ENCODE results near the gene OTOS.

OTOS gene

GRCh38 chr2:240140511-240140910 lies at the start of gene OTOS:
Gene OTOS (minus strand): TSS chr2:240140658. CDS start chr2:240140326, 332 bp downstream.
- DNase-seq = no peak

GRCh38 chr2:240189686-240190085 lies 49.2 kb upstream of the OTOS start:
- DNase-seq = no peak

- no peak for DNase-seq
Measured at GRCh38 chr2:240187989-240188590, 47.6 kb upstream of the OTOS start.

GRCh38 chr2:240186191-240186725 lies 45.8 kb upstream of the OTOS start:
- DNase-seq = no peak

DNA sequence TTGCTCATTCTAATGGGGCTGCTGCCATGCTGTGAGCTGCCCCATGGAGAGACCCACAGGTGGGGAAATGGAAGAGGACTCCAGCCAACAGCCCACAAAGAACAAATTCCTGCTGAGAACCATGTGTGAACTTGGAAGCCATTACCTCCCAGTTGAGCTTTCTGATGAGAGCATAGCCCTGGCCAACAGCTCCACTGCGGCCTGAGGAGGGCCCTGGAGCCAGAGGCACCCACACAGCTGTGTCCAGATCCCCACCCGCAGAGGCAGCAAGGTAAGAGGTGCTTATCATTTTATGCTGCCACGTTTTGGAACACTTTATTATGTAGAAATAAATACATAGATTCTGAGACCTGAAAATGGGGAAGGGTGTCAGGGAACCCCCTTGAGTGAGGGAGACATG lies 44.2 kb upstream of the OTOS start:
- no peak for DNase-seq

DNA sequence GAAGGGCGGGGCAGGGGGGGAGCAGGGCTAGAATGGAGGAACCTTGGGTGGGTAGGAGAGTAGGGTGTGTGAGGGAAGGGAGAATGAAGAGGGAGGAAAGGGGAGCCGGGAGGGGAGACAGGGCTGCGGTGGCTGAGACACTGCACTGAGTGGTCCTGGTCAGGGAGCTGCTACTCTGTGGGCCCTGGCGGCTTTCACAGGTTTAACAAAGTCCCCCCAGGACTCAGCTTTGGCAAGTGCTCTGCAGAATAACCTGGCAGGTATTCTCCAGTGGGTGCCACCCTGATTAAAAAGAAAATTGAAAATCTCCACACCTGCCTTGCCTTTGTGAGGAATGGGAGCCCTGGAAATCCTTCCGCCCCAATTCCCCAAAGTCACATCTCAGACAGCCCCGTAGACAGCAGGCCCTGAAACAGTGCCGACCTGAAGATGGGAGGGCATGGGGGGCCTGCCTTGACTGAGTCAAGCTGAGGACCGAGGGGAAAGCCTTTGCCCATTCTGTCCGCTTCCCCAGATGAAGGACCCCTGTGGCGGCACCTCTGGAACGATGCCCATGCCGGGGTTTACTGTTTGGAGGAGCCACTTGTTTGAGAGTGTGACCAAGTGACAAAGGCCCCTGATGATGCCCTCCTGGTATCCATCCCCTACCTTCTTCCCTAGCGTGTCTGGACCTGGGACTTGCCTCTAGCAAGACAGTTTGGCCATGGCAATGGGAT lies 43.6 kb upstream of the OTOS start:
- no peak for DNase-seq

- no peak for DNase-seq
Measured at GRCh38 chr2:240183006-240183874, 42.8 kb upstream of the OTOS start.

DNA sequence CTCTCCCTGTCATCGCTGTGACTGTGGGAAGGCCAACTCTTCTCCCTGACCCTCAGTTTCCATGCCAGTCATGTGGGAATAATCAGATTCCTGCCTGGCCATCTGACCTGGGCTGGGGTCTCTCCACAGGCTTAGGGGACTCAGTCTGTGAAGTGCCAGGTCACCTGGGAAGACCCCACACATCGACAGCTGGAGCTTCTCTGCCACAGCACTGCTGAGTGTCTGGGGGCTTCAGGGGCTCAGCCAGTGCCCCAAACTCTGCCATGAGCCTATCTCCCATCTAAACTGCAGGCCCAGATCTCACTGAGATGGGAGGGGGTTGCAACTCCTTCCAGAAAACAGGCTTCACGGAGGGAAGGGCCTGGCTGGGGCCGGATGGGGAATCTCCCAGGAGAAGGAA lies 42.0 kb upstream of the OTOS start:
- no peak for DNase-seq

GRCh38 chr2:240182001-240182400 lies 41.5 kb upstream of the OTOS start:
- DNase-seq = no peak

- no peak for DNase-seq
Measured at GRCh38 chr2:240179941-240180666, 39.6 kb upstream of the OTOS start.

DNA sequence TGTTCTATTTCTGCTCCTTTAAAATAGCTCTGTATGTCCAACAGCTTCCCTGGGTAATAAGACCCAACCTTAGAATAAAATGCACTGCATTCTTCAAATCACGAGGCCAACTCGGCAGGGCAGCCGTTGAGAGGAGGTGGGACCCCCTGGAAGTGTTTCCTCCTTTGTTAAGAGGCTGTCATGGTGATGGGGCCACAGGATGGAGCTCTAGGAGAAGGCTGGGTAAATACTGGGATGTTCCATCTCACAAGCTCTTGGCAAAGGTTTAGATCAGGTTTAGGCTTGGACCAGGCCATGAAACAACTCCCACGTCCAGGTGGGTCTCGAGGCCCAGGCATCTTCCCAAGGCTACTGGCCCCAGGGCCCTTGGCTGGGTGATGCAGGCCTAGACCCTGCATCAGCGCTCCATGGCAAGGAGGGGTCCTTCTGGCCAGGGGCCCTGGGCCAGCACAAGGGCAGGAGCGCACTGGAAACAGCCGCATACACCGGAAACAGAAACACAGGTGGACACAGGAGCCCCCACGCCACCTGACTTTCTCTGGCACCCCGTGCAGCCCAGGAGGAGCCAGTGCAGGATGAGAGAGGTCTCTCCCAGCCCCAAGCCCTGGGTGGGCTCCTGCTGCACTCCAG lies 38.8 kb upstream of the OTOS start:
- DNase-seq = no peak

GRCh38 chr2:240178564-240178963 lies 38.1 kb upstream of the OTOS start:
- DNase-seq = no peak

DNA sequence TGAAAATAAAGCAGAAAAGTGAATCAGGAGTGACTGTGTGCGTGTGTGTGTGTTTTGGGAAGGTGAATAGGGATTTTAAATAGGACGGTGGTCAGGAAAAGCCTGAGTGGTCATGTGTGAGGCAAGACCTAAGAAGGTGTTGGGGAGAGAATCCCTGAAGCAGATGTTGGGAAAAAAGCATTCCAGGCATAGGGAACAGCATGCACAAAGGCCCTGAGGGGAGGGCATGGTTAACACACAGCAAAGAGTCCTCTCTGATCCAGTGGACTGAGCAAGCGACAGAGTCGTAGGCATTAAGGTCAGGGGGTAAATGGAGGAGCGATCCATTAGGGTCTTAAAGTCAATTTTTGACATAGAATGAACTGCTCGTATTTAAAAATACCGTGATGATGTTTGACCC lies 34.0 kb upstream of the OTOS start:
- no peak for DNase-seq

DNA sequence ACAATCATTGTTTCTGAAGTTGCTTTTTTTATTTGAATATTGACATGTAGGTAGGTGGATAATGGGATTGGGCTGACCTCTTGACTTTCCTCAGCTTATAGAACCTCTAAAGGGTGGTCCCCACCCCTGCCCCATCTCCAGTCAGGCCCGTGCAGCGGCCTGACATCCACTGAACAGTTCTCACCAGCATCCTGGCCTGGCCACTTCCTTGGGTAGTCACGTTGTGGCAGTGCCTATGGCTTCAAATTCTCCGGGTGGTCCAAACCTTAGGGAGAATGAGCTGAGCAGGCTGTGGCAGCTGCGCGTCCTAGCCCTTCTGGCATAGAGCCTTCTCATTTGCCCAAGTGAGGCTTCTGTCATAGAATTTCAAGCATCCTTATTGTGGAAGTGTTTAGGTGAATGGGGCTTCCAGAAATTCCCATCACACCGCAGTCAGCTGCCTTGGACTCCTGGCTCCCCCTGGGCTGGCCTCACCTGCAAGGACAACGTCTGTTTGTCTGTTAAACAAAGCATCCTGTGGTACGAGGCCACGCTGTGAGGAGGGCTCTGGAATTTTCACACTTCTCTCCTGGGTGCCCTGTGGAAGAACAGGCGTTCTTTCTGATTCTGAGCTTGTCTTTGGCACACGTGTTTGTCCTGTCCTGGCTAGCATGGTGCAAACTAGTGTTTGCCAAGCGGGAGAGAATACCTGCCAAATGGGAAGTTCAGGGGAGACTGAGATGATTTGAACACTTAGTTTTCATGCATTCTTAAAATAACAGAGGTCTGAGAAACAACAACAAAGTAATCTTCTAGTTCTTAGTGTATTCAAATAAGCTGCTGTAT lies 31.8 kb upstream of the OTOS start:
- DNase-seq = no peak

DNA sequence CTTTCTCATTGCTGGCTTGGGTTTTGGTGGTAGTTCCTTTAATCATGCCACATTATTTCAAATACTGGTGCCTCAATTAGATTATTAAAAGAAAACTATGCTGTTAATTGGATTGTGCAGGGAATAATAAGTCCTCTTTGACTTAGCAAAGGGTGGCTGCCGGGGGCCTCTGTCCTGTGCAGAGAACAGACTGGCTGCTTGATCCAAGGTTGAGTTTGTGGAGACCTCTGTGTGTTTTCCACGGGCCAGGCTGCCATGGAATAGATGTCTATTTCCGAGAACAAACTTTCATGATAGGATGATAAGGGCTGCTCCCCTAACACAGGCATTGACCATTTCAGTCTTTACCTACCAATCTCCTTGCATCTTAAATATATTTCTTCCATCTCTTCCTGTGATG lies 30.4 kb upstream of the OTOS start:
- DNase-seq = no peak

GRCh38 chr2:240170354-240170735 lies 29.9 kb upstream of the OTOS start:
- DNase-seq = no peak

DNA sequence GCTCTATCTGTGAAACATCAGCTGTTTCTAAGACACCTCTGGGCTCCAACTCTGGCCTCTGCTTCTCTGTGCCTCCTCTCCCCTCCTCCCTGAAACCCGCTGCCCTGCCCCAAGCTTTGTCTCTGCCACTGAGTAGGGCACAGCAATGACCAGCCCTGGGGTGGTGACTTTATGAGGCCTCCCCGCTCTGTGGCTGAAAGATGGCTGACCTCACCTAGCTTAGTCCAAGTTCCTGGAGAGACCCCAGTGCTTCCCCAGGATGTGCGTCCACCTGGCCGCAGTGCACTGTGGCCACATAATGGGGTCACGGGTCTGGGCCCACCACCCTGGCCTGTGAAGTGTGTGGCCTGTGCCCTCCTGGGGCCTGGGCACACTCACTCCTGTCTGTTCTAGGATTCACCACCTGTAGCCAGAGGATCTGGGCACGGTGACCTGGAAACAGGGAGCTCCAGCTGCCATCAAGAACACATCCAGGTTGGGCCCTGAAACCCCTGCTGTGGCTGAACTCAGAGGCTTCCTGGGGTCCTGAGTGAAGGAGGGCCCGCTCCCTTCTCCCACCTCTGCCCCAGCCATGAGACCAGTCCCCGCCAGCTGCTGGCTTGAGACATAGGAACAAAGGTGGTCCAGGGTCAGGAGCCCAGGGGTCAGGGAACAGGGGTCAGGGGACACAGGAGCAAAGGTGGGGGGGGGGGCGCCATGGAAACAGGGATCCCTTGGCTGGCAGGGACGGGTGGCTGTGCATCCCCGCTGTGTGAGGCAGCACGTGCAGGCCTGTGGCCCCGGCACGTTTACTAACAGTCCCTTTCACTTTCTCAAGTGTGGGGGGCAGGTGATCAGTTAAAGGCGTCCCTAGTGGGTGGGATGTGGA lies 29.3 kb upstream of the OTOS start:
- DNase-seq = no peak

DNA sequence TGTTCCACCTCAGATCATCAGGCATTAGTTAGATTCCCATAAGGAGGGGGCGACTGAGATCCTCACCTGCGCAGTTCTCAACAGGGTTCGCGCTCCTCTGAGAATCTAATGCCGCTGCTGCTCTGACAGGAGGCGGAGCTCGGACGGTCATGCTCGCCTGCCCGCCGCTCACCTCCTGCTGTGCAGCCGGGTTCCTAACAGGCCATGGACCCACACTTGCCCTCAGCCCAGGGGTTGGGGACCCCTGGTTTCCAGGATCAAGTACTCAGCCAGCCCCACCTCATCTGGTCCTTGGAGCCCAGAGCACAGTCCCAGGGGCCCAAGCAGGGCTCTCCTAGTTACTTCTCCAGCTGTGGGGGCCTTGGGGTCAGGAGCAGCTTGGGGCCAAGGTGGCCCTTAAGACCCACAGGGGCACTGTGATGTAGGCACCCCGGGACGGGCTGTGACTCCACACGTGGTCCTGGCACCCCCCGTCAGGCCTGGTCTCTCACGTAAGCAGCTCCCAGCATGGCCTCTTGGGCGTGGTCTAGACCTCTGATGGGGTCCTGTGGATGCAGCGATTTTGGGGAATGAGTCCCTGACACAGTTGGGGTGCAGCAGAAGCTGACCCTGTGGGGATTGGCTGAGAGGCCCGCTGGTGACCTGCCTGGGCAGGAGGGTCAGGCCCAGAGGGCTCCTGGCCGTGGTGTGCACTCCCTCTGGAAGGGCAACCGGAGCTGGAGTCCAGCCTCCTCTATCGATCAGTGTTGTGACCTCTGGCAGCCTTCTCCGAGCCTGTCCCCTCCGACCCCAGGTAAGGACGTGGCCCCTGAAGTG lies 28.3 kb upstream of the OTOS start:
- DNase-seq = no peak

- DNase-seq = no peak
Measured at GRCh38 chr2:240168041-240168440, 27.6 kb upstream of the OTOS start.

GRCh38 chr2:240167588-240167880 lies 27.1 kb upstream of the OTOS start:
- DNase-seq = no peak

Measured in amniotic stem cell (primary cell).